GM19099 (cell line): Measurements from ENCODE around the gene RABGAP1L.

Experiments
- POLR2A ChIP-seq: IDR thresholded peaks from 3 replicates; pipeline ENCODE4 v1.6.1; 2011; ENCODE audit warnings: low read depth; ENCODE audit not compliant: insufficient read length; ENCODE audit errors: extremely low read depth

RABGAP1L gene

GRCh38 chr1:174726880-174727585, 567.7 kb downstream of the RABGAP1L start:
- TF ChIP-seq POLR2A: no peak

DNA sequence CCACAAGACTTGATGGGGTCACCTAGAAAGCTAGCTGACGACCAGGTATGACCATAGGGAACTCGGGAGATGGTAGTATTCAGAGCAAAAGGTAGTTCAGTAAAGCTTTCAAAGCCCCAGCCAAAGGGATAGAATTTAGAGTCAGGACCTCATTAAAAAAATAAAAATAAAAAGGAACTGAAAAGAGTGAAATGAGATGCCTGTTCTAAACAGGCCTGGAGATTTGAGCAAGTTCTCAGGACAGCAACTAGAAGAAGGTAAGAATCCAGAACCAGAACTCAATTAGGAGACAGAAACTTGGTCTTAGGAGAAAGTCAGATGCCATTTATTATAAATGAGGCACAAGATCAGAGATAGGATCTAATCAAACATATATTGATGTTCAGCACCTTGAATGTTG, 575.0 kb downstream of the RABGAP1L start:
- TF ChIP-seq POLR2A: no peak

- no peak for TF ChIP-seq POLR2A
Measured at GRCh38 chr1:174736831-174737230, 577.5 kb downstream of the RABGAP1L start.

- no peak for TF ChIP-seq POLR2A
Measured at GRCh38 chr1:174740249-174740968, 581.1 kb downstream of the RABGAP1L start.

DNA sequence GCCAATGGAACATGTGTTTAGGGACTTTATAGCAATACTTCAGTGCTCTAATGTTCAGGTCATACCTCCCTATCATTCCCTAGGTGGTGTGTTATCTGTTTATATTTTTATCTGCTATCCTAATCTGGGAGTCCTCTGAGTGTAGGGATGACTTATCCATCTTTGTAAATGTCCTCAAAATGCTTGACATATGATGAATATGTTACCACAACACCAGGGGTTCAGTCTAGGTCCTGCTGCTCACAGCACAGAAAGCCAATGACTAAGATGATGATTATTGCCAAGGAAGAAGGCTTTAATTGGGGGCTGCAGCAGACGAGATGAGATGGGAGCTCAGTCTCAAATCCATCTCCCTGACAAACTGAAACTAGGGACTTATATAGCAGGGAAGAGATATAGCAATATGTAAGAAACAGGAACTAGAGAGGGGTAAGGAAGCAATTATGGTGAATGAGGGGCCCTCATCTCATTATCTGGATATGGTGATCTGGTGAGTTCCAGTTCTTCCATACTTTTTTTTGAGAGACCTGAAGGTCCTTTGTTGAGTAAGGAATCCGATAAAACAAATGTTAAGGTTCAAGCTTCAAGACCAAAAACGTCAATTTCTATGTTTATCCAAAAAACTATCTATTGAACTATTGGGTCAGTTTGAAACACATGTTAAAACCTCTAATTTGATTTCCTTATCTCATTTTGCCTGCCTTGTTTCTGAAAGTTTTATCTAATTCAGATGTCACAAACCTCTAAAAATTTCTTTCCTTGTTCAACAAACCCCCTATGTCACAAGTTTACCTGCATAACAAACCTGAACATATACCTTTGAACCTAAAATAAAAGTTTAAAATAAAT, 583.7 kb downstream of the RABGAP1L start:
- TF ChIP-seq POLR2A: no peak

GRCh38 chr1:174743654-174744561, 584.6 kb downstream of the RABGAP1L start:
- TF ChIP-seq POLR2A: no peak

DNA sequence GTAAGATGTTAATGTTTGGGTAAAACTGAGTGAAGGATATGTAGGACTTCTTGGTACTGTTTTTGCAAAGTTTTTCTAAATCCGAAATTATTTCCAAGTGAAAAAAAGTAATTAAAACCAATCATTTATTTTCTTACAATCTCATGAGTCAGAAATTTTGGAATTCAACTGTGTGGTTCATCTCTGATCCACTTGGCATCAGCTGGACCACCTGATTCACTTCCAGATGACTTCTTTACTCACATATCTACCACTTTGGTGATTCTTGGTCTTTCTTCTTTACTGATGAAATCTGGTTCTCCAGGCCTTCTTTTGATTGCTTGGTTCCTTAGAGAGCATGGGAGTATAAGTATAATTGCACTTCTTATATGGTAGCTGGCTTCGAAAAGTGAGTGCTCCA, 585.6 kb downstream of the RABGAP1L start:
- TF ChIP-seq POLR2A: no peak

- no peak for TF ChIP-seq POLR2A
Measured at GRCh38 chr1:174746024-174746808, 586.9 kb downstream of the RABGAP1L start.

DNA sequence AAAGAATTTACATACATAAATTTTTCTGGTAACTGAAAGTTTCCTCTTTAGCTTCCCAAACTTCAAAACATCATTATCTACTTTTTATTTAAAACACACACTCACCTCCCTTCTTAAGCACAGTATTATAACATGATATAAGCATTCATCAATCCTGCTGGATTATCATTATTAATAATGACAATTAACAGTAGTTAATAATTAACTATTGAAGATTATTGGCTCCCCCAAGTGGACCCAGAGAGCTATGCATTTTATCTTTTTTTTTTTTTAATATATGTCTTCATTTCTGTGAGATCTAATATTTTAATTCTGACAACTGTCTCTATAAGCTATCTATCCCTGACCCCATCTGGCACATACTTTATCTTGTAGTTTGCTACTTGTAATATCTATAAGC, 588.3 kb downstream of the RABGAP1L start:
- TF ChIP-seq POLR2A: no peak

- no peak for TF ChIP-seq POLR2A
Measured at GRCh38 chr1:174748586-174748985, 589.3 kb downstream of the RABGAP1L start.

DNA sequence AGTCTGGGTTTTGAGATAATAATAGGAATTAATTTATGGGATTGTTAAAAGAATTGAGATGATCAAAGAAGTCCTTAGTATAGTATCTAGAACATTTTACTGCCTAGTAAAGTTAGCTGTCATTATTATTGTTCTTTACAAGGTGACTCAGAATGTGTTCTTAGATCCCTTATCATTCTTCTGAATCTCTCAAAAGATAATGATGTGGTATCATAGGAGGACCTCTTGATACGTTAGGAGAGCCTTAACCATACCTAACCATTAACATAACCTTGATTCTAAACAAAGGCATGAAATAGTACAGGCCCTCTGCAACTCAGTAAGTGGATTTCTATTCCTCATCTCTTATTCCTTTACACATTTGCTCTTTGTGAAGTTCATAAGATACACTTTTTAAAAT, 593.8 kb downstream of the RABGAP1L start:
- TF ChIP-seq POLR2A: no peak

- no peak for TF ChIP-seq POLR2A
Measured at GRCh38 chr1:174761335-174761734, 602.0 kb downstream of the RABGAP1L start.

DNA sequence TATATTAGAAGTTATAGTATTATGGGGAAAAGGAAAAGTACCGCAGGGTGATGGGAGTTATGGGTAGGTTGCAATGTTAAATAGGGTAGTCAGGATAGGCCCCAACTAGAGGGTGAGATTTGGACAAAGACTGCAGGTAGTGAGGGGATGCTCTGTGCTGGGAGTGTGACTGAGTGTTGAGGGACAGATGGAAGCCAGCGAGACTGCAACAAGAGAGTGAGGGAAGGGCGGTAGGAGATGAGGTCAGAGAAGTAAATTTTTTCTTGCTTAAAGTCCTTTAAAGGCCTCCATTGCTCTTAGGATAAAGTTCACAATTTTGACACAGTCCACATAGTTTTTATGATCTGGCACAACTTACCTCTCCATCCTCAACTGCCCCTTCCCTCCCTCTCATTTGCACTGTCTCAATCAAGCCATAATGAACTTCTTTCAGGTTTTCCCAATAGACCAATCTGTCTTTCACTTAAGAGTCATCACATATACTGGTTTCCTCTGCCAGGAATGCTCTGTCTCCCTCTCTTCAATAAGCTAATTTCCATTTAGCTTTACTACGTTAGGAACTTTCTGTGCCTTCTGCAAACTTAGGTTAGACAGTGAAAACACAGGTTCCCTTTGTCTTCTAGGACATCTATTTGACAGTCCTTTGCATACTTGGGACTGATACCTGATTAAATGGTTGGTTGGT, 602.7 kb downstream of the RABGAP1L start:
- TF ChIP-seq POLR2A: no peak
